Caco-2 (cell line): ENCODE data around the gene SPTLC1. TPM values are rescaled to one million over a fixed set of nuclear protein-coding genes. Genes with fewer than 3 reads are reported as not detected.

Experiments used
- BruUV-seq: library from RNA; stranded (reverse); fragments of 400-500 nt; replicated peaks from 2 replicates; lab custom pipeline; 2021; lab: Mats Ljungman, UMichigan
- CTCF ChIA-PET: fragments of 300-600 bp; sonication (Branson Sonifier 250); formaldehyde crosslinking; loops from one replicate; lab custom pipeline; 2022; ENCODE audit warnings: antibody characterized with exemption; lab: Charles Lee
- POLR2A ChIA-PET: fragments of 300-600 bp; sonication (Branson Sonifier 250); formaldehyde crosslinking; loops from one replicate; lab custom pipeline; 2022; ENCODE audit warnings: antibody characterized with exemption; lab: Charles Lee
- DNase-seq, 2 experiments: peaks; one replicate each; pipeline versions ENCODE4 v3.0.0 to v3.0.0-alpha.2; 2020 to 2022
- H3K27me3 ChIP-seq: replicated peaks from 2 replicates; pipeline ENCODE4 v1.6.0; 2011; ENCODE audit warnings: low read length; ENCODE audit not compliant: control insufficient read depth, insufficient read depth
- H3K36me3 ChIP-seq: 2 replicates; pipeline ENCODE4 v1.5.1; 2011; ENCODE audit warnings: low read length; ENCODE audit not compliant: control insufficient read depth, insufficient read depth
- H3K4me1 ChIP-seq: fragments of 250-450 bp; sonication (Bioruptor Pico); 2 replicates; pipeline ENCODE4 v1.5.1; 2020; ENCODE audit warnings: mild to moderate bottlenecking
- H3K4me3 ChIP-seq: 2 replicates; pipeline ENCODE4 v1.5.1; 2011; ENCODE audit warnings: low read depth, mild to moderate bottlenecking, control low read depth, low read length
- H3K9me3 ChIP-seq: fragments of 250-450 bp; sonication (Bioruptor Pico); 2 replicates; pipeline ENCODE4 v1.5.1; 2020; ENCODE audit warnings: mild to moderate bottlenecking, moderate library complexity
- H3K27ac Mint-ChIP-seq: one replicate; pipeline ENCODE4 v1.8.0; 2022; ENCODE audit warnings: mixed read lengths; ENCODE audit not compliant: unreplicated experiment
- H3K27me3 Mint-ChIP-seq: one replicate; pipeline ENCODE4 v1.8.0; 2022; ENCODE audit warnings: mixed read lengths; ENCODE audit not compliant: insufficient read depth, unreplicated experiment
- H3K36me3 Mint-ChIP-seq: one replicate; pipeline ENCODE4 v1.8.0; 2022; ENCODE audit warnings: mild to moderate bottlenecking, mixed read lengths; ENCODE audit not compliant: insufficient read depth, unreplicated experiment
- H3K4me1 Mint-ChIP-seq: one replicate; pipeline ENCODE4 v1.8.0; 2022; ENCODE audit warnings: low read depth, mixed read lengths; ENCODE audit not compliant: unreplicated experiment
- H3K4me3 Mint-ChIP-seq: one replicate; pipeline ENCODE4 v1.8.0; 2022; ENCODE audit warnings: mild to moderate bottlenecking, moderate library complexity, mixed read lengths; ENCODE audit not compliant: unreplicated experiment
- H3K9me3 Mint-ChIP-seq: one replicate; pipeline ENCODE4 v1.8.0; 2022; ENCODE audit warnings: mixed read lengths; ENCODE audit not compliant: unreplicated experiment
- CTCF ChIP-seq, 2 experiments: fragments of 200-600 bp in 1 of 2; IDR thresholded peaks; 1 replicate in 1 of 2; 2 replicates in 1 of 2; pipeline versions ENCODE4 v1.5.1 to v1.8.0; 2011 to 2022; ENCODE audit warnings: antibody characterized with exemption in 1 of 2, control low read depth in 1 of 2, inconsistent platforms in 1 of 2, low read depth in 1 of 2, low read length in 1 of 2, mild to moderate bottlenecking in 1 of 2, moderate library complexity in 1 of 2; ENCODE audit not compliant: insufficient read depth in 1 of 2, severe bottlenecking in 1 of 2, unreplicated experiment in 1 of 2
- intact Hi-C: fragments of 100-400 bp; cut with micrococcal nuclease; formaldehyde crosslinking; loops from one replicate; pipeline ENCODE4 v1.10.0; 2022; ENCODE audit not compliant: unreplicated experiment
- total RNA-seq: library from RNA; stranded (reverse); gene quantifications from 2 replicates; pipeline ENCODE4 v1.2.3, GENCODE V29; 2022

SPTLC1 gene
- total RNA-seq, 1 experiment from 2014 or later: 43.6 TPM

DNA sequence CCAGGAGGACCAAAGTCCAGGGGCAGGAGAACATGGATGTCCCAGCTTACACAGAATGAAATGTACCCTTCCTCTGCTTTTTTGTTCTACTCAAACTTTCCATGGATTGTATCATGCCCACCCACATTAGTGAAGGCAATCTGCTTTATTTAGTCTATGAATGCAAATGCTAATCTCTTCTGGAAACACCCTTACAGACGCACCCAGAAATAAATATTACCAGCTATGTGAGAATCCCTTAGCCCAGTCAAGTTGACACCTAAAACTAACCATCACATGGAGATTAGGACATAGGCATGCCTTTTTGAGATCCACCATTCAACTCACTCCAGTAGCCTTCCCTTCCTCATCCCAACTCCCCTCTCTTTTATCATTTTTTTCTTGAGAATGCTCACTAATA is 6.1 kb upstream of the SPTLC1 start:
- BruUV-seq: no TSS peak
- Mint-ChIP-seq H3K4me1 (no peaks in the 10 kb centered on the region), H3K27ac (no peak overlapping the region), H3K27me3 (no peaks in the 10 kb centered on the region), H3K36me3 (no peaks in the 10 kb centered on the region), H3K9me3 (no peaks in the 10 kb centered on the region), H3K4me3 (no peak overlapping the region)
- Histone ChIP-seq H3K4me3 (no peak overlapping the region), H3K27me3 (no peaks in the 10 kb centered on the region), H3K4me1 (no peaks in the 10 kb centered on the region), H3K36me3 (no peaks in the 10 kb centered on the region), H3K9me3 (no peaks in the 10 kb centered on the region)
- no peak for DNase-seq
- ChIA-PET CTCF (no interaction called here), POLR2A (no interaction called here)
- intact Hi-C loops: no loop called here
- no peak for TF ChIP-seq CTCF (IDR thresholded peaks at IDR 0.05; ENCODE audit: insufficient read depth in 1 of 2, low read depth in 1 of 2, low read length in 1 of 2, severe bottlenecking in 1 of 2, unreplicated experiment in 1 of 2)

DNA sequence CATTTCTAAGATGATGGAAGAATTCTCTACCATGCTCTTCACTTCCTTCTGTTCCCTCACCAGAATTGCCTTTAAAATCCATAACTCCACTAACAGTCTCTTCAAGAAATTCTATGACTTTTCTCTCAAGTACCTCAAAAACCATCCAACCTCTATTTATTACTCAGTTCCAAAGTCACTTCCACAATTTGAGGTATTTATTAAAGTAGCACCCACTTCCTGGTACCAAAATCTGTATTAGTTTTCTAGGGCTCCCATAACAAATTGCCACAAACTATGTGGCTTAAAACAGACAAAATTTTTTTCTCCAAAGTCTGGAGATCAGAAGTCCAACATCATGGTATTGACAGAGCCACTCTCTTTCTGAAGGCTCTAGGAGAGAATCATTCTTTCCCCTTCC is 4.9 kb upstream of the SPTLC1 start:
- no peaks in the 10 kb centered on the region for H3K36me3 Mint-ChIP-seq
- ChIA-PET POLR2A (no interaction called here), CTCF (no interaction called here)
- Histone ChIP-seq H3K9me3 (no peaks in the 10 kb centered on the region), H3K4me1 (no peaks in the 10 kb centered on the region), H3K27me3 (no peaks in the 10 kb centered on the region), H3K36me3 (no peaks in the 10 kb centered on the region), H3K4me3 (no peak overlapping the region)
- TF ChIP-seq CTCF (IDR thresholded peaks at IDR 0.05; ENCODE audit: insufficient read depth in 1 of 2, low read depth in 1 of 2, low read length in 1 of 2, severe bottlenecking in 1 of 2, unreplicated experiment in 1 of 2): no peak
- DNase-seq: no peak
- H3K27me3 Mint-ChIP-seq: no peaks in the 10 kb centered on the region
- intact Hi-C loops: no loop called here
- BruUV-seq: no TSS peak
- no peaks in the 10 kb centered on the region for H3K4me1 Mint-ChIP-seq
- H3K27ac Mint-ChIP-seq: no peak overlapping the region
- no peak overlapping the region for H3K4me3 Mint-ChIP-seq
- H3K9me3 Mint-ChIP-seq: no peaks in the 10 kb centered on the region

DNA sequence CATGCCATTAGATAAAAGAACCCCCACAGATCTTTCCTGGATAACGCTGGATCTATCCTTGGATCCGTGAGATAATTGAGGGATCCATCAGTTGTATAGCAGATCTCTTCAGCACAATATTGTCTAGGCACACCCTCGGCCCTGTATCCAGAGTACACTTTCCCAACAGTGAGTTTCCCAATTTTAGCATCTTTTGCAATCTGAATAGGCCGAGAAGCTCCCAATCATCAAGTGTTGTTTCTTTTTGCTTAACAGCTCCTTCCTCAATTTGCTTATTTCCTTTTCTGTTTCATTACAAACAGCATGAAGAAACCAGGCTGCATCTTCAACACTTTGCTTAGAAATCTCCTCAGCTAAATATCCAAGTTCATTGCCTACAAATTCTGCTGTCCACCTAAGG is 4.4 kb upstream of the SPTLC1 start:
- no peaks in the 10 kb centered on the region for H3K4me1 ChIP-seq
- H3K27ac Mint-ChIP-seq: no peak overlapping the region
- no peaks in the 10 kb centered on the region for H3K27me3 ChIP-seq
- H3K36me3 ChIP-seq: no peaks in the 10 kb centered on the region
- no peak overlapping the region for H3K4me3 Mint-ChIP-seq
- H3K4me1 Mint-ChIP-seq: no peaks in the 10 kb centered on the region
- no peaks in the 10 kb centered on the region for H3K9me3 Mint-ChIP-seq
- no peak overlapping the region for H3K4me3 ChIP-seq
- H3K27me3 Mint-ChIP-seq: no peaks in the 10 kb centered on the region
- intact Hi-C loops: no loop called here
- CTCF ChIA-PET: no interaction called here
- no TSS peak for BruUV-seq
- H3K36me3 Mint-ChIP-seq: no peaks in the 10 kb centered on the region
- POLR2A ChIA-PET: no interaction called here
- no peaks in the 10 kb centered on the region for H3K9me3 ChIP-seq
- TF ChIP-seq CTCF (IDR thresholded peaks at IDR 0.05; ENCODE audit: insufficient read depth in 1 of 2, low read depth in 1 of 2, low read length in 1 of 2, severe bottlenecking in 1 of 2, unreplicated experiment in 1 of 2): no peak
- no peak for DNase-seq
